Stimulated activated CD4-positive, alpha-beta T cell treated with anti-CD3 and anti-CD28 coated beads, TNF-alpha, amount 100 ng/mL, for 4 hours (primary cell): Measurements from ENCODE around the gene PRRT1B.
A peak's percentile ranks its signal among the peaks of the same experiment; 100 is the strongest.
"Not testable (repeated sequence)": the region's sequence is repeated elsewhere in the genome, so short reads cannot be mapped to it uniquely, and the experiment has no call there.

ENCODE experiments used
- DNase-seq, 3 experiments: peaks; one replicate each; pipeline ENCODE4 v3.0.0-alpha.2; 2020; ENCODE audit warnings: low read depth in 3 of 3

The PRRT1B gene

DNA sequence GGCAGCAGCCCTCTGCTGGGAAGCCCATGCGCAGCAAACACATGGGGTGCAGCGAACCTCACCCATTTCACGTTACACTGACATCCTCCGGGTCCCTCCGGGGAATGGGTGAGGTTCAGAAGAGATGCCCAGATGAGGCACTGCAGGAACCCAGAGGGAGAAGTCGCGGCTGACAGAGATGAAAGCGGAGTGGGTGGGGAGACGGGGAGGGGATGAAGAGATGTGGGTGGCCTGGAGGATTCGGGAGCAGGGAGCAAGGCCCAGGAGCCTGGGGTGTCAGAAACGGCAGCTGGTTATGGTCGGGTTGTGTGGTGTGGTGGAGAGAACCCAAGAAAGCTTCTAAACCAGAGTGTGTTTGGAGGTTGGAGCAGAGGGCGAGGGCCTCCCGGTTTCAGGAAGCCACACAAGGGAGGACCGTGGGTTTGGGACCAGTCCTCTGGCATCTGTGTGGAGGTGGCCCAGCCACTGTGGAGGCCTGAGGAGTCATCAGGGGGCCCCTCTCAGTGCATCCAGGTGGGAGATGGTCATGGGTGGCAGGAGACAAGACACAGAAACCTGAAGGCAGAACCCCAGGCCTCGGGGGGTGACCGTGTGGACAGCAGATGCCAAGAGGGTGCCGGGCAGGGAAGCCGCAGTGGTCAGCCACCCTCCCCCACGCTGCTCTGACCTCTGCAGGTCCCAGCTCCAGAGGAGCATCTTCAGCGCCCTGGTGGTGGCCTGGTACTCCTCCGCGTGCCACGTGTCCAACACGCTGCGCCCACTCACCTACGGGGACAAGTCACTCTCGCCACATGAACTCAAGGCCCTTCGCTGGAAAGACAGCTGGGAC, 22.9 kb upstream of the PRRT1B start:
- no peak for DNase-seq

DNA sequence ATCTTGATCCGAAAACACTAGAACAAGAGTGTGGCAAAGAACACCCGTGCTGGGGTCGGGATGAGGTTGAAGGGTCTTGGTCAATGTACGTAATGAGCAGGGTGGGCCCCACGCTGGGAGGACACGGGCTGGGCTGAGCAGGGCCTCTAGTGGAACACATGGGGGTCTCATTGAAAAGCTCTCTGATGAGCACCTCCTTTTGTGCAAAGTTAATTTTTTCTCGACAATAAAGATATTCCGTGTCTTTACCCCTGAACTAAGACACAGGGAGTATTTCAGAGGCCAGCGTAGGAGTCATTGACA, 22.3 kb upstream of the PRRT1B start:
- no peak for DNase-seq

DNA sequence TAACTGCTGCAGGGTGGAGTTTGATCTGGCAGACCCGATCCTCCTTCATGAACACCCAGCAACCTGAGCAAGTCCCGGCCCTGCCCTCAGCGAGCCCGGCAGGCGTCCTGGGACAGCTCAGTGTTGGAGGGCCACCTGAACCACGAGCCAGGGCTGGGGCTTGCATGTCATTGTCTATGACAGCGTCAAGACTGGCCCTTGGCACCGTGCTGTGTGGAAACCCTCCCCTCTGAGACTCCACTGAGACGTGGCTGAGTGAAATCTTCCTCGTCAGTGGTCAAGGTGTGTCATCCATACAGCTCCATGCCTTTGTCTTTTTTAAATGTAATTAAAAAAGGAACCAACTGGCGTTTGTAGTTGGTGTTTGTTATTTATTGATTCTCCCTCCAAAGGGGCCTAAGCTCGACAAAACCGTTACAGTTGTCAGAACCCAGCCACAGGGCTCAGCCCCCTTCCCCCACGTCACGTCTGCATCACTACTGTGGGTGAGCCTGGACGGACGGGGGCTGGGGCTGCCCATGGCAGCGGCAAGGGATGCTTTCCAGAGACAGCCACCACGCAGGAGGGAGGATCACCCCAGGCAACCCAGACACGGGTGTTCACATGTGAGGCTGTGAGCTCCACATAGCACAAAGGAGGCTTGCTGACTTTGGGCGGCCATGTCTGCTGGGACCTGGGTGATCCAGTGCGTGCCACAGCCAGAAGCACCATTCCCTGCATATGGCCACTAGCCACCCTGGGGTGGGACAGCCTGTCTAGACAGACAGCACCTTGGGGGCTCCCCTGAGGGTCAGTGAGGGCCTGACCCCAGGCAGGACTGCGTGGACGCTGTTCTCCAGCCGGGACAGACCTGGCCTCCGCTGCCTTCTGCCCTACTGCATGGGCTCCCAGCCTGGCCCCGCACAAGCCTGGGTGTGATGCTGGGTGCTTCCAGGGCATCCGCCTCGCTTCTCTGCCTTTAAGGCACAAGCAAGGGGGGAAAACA, 21.6 kb upstream of the PRRT1B start:
- no peak for DNase-seq

DNA sequence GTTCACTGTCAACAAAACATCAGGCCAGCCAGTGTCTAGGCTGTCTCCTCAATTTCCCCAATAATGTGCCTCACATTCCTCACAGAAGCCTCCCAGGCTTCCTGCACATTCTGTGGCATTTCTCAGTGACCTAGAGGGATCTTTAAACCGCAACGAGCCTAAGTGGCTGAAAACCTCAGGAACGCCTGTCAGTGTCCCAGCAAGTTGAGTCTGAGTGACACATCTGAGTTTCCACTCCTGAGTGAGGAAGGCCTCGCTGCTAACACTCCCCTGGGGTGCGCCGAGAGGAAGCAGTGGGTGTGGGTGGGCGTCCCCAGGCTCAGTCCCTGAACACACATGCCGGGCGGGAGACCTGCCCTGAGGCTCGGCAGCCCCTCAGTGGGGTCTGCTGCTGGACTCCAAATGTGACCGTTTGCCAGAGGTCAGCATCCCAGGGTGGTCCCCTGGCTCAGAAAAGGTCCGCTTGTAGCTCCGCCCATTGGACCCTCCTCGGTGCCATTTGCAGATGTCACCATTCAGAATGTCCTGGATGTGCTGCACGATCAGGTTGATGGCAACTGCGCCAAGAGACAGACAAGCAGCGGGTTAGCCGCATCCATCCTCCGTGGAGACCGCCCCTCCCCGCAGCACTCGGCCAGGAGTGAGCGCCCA, 20.5 kb upstream of the PRRT1B start:
- no peak for DNase-seq

DNA sequence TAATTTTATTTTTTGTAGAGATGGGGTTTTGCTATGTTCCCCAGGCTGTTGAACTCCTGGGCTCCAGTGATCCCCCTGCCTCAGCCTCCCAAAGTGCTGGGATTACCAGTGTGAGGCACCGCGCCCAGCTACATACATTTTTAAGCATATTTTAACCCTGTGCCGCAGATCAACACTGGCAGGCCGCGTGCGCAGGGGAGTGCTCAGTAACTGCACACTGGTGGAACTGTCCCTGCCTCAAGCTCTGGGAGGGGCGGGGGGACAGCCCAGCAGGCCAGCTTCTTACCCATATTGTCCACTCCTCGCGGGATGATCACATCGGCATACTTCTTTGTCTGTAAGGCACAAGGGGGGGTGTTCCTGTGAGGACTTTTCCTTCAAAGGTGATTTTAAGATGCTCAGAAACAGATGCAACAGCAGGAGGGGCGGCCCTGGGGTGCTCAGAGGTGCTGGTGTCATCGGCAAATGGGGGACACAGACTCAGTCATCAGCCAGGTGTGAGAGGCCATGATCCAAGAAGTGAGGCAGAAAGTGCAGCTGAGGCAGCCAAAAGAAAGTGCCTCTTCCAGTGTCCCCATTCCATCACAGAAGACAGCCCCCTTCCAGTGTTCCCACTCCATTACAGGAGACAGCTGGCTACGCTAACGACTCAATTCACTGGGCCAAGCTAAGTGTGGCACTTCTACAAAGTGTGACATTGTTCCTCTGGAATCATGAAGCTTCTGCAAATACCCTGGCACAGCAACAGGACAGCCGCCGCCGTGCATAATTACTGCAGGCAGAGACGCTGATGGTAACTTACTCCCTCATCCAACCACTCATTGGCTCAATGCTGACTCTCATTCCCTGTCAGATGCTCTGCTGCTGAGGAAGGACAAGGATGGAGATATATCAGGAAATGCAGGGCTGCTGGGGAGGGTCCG, 19.4 kb upstream of the PRRT1B start:
- DNase-seq: no peak

DNA sequence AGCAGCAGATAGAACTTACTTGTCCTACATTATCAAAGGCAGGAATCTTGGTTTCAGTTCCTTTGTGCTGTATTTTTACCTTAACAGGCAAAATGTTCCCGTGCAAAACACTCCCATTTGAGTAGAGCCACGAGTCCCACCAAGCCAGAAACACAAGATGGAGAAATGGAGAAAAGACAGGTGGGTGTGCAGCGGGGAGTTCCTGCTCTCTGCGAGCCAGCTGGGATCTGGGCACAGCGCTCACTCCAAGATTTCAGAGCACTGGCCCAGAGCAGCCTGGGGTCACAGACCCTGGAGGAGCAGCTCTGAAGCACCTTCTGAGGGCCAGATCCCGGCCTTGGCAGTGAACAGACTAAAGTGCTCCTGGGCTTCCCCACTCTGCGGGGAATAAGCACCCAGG, 17.1 kb upstream of the PRRT1B start:
- DNase-seq: no peak

DNA sequence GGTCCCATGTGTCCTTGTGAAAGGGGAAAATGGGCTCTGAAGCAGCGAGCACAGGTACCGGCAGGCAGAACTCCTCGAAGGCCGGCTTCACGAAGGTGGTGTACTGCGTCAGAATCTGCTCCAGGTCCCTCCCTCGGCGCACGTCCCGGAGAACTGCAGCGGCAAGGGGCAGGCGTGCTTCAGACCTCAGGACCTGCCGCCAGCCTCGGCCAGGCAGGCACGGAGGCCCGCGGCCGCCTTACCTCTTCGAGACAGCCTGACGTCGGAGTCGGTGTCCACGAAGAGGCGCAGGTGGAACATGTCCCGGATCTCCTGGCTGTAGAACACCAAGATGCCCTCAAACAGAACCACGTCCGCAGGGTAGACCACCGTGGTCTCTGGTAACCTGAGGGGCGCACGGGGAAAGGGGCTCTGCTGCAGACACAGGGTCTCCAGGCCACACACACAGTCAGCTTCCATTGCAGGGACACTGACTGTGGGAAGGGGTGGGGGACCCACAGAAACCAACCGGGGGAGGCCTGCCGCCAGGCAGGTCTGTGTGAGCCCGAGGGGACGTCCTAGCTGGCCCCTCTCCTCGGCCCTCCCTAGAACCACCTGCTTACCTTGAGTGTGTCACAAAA, 16.3 kb upstream of the PRRT1B start:
- DNase-seq: no peak

DNA sequence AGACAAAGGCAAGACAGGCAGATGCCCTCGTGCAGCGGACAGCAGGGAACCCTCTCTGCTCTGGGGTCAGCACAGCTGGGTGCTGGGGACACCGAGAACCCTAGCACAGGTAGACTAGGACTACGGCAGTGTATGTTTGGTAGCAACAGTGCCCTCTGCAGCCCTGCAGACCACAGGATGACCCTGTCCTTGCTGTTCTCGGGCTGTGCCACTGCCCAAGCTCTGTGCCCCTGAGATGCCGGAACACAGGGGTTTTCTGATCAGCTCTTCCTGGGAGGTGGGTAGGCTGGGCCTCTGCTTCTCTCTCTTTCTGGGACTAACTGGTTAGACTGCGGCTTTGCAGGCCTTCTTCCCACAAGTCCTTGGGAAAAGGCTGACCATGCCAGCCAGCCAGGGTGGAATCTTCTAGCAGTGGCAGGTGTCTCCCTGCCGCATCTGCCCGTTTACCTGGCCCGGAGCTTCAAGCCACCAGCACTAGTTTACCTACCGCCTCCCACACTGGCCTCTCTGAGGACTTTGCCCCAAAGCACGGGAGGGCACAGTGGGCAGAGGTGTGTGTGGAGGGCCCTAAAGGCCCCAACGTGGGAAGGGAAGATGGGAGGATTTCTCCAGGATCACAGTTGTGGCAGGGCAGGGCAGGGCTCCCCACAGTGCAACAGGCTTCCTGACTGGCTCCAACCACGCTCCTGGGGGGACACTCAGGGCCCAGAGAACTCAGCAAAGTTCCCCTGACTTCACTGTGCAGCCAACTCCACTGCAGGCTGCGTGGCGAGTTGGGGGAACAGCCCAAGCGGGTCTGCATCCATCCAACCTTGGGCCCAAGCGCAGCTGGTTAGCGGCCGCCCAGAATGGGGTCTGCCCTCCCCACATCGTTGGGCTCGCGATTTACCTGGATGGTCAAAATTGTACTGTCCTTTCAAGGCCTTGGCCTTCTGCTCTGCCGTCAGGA, 15.5 kb upstream of the PRRT1B start:
- DNase-seq: no peak

DNA sequence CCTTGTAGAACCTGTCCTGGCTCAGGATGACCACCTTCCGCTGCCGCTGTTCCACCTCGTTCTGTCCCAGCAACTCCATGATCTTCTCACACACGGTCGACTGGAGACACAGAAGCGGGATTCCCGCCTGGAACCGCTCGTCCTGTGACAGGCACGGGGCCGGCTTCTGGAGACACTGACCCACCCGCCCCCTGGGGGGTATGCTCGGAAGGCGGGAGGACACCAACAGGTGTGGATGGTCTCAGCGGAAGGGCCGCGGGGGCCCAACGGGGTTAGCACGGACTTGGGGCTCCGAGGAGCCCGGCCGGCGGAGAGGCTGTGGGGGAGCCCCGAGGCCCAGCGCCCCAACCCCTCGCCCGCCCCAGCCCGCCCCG, 14.8 kb upstream of the PRRT1B start:
- no peak for DNase-seq

DNA sequence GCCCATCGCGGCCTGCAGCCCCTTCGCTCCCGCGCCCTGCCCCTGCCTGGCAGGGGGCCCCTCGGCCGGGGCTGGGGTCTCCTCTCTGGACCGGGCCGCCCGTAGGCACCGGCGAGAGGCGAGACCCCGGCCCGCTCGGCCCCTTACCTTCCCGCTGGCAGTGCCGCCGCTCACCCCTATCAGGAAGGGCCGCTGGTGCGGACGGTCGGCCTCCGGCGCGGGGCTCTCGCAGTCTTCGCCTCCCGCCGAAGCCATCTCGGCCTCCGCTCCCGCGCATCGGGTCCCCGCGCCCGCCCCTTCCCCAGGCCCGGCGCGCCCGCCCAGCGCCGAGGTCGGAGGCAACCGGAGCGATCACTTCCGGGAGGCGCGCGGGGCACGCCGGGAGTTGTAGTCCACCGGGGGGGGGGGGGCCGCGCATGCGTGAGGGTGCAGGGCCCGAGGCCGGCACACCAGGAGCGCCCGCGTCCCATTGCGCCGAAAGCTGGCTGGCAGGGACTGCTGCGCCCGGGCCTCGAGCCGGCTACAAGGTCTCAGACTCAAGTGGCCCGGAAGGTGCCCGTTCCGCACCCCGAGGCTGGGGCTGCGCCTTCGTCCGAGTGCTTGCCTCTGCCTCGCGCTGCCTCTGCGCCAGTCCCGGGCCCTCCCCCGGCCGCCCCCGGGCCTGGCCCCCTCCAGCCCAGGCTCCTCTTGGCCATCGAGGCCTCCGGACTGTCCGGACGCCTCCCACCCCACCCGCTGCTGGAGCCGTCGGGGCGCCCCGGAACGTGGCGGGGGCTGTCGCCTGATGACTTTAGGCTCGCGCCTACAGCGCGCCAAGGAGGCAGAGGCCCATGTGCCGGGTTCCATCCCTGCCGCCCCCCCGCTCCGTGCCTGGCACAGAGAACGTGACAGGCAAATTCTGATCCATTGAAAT, 14.1 kb upstream of the PRRT1B start, which contains the start of gene UCK1:
UCK1 (minus strand) TSS at position 344 of the 913 bp plus-strand sequence; CDS start at position 255, 89 bp downstream.
- DNase-seq: peak; percentile 53 to 55 (median 55)

DNA sequence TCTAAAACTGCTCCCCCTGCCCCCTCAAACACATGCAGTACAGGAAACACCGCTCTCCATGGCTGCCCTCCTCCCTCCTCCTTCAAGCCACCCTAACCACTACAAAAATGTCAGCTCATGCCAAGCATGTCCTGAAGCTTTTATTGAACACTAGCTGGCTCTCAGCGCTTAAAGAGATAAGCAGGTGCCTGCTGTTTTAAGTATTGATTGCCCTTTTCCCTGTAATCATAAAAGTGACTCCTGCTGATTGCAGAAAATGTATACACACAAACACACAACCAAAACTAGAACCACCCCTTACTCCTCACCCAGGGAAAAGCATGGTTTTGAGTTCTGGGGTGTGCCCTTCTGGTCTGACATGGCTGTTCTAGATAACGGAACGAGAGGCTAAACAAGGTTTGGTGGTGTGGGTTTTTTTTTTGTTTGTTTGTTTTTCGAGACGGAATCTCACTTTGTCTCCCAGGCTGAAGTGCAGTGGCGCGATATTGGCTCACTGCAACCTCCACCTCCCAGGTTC, 10.5 kb upstream of the PRRT1B start:
- no peak for DNase-seq

DNA sequence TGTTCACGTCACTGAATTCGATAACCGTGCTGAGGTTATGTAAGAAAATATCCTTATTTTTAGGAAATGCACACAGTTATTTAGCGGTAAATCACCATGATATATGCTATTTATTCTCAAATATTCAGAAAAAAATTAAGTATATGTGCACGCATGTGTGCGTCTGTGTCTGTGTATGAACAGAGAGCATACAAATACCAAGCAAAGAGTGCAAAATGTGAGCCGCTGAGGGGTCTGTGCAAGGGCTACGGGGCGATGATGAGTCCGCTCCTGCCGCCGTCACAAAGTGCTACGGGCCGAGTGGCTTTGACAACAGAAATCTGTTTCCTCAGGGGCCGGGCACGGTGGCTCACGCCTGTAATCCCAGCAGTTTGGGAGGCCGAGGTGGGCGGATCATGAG, 7.4 kb upstream of the PRRT1B start:
- DNase-seq: no peak

DNA sequence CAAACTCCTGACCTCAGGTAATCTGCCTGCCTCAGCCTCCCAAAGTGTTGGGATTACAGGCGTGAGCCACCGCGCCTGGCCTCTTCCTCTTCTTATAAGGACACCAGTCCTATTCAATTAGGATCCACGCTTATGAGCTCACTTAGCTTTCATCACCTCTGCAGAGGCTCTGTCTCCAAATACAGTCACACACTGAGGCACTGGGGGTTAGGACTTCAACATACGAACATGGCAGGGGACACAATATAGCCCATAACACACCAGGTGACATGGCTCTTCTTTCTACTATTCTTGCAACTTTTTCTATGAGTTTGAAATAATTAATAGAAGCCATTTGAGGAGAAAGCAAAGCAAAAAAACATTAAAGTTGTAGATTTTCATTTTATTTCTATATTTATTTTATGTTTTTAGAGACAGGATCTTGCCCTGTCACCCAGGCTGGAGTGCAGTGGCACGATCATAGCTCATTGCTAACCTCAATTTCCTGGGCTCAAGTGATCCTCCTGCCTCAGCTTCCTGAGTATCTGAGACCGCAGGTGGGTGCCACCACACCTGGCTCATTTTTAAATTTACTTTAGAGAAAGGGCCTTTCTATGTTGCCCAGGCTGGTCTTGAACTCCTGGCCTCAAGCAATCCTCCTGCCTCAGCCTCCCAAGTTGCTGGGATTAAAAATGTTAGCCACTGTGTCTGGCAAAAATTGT, 6.0 kb upstream of the PRRT1B start:
- DNase-seq: no peak

DNA sequence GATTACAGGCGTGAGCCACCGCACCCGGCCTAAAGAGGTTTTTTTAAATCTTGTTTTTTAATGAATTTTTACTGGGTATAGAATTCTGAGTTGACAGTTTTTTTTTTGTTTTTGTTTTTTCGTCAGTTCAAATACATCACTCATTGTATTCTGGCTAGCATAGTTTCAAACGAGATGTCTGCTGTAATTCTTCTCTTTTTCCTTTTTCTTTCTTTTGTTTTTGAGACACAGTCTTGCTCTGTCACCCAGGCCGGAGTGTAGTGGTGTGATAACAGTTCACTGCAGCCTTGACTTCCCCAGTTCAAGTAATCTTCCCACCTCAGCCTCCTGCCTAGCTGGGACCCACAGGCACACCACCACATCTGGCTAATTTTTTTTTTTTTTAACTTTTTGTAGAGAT, 2.2 kb upstream of the PRRT1B start:
- no peak for DNase-seq

DNA sequence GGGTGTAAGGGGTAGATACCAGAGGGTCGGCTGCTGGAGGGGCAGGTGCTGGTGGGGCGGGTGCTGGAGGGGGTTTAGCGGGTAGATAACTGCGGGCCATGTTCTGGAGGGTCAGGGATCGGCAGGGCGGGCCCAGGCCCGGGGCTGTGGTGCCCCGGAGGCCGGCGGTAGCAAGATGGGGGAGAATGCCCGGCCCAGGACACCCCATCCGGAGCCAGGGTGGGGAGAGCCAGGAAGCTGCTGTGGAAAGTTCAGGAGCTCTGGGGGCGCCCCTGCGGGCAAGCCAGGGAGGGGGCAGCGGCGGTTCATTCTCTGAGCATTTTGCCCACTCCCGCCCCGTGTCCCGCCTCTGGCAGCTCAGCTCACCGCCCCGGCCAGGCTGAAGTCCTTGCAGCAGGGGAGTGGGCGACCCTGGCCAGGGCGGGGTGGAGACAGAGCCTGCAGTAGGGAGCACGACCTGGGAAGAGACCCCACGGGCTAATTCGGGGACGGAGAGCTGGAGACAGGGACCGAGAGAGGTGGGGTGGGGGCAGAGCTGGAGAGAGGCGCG, 538 bp downstream of the PRRT1B start:
- DNase-seq: no peak

DNA sequence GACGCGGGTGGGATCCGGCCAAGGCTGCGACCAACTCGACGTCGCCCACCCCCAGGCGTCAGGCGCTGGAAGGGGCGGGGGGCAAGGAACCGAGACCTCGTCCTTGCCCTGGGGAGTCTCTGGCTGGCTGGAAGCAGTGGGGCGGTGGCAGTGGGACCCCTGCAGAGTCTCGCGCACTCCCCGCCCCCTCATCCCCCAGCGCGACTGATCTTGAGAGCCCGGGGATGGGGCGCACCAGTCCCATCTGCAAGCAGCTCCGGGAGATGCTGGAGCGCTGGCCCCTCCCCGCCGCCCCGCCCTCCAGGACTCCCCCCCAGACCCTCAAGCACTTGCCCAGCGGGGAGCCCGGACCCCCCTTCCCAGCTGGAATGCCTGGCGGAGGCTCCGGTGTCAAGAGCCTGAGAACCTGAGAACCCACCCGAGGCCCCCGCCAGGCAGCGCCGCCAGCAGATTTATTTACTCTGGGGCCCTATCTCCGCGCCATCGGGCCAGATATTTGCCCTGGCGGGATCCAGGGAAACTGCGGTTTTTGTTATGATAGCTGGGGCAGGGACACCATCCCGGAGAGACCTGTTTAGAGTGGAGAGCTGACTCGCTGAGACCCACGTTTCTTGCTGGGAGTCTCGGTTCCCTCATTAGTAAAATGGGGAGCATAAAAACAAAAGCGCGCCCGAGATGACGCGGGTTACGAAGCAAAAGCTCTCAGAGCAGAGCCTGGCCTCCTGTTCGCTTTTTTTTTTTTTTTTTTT, 1.2 kb downstream of the PRRT1B start:
- DNase-seq: no peak

DNA sequence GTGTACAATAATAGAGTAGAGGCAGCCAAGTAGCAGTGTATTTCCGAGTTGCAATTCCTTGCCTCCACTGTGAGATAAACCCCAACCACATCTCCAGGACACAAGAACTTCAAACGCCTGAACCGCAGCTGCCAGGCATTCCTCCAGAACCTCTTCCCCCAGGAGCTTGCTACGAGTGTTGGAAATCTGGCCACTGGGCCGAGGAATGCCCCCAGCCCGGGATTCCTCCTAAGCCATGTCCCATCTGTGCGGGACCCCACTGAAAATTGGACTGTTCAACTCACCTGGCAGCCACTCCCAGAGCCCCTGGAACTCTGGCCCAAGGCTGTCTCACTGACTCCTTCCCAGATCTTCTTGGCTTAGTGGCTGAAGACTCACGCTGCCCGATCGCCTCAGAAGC, 3.9 kb downstream of the PRRT1B start:
- not testable (repeated sequence) for DNase-seq
